VCaP (cell line): ENCODE measurements around the gene SUFU.
A peak's percentile ranks its signal among the peaks of the same experiment; 100 is the strongest.

ENCODE experiments used
- H3K27ac ChIP-seq: fragments of 450-650 bp; 2 replicates; pipeline ENCODE4 v1.5.1; 2017
- CTCF ChIP-seq: fragments of 450-650 bp; conservative IDR thresholded peaks from 2 replicates; pipeline ENCODE4 v1.5.1; 2017; ENCODE audit warnings: mild to moderate bottlenecking, moderate library complexity

SUFU gene

DNA sequence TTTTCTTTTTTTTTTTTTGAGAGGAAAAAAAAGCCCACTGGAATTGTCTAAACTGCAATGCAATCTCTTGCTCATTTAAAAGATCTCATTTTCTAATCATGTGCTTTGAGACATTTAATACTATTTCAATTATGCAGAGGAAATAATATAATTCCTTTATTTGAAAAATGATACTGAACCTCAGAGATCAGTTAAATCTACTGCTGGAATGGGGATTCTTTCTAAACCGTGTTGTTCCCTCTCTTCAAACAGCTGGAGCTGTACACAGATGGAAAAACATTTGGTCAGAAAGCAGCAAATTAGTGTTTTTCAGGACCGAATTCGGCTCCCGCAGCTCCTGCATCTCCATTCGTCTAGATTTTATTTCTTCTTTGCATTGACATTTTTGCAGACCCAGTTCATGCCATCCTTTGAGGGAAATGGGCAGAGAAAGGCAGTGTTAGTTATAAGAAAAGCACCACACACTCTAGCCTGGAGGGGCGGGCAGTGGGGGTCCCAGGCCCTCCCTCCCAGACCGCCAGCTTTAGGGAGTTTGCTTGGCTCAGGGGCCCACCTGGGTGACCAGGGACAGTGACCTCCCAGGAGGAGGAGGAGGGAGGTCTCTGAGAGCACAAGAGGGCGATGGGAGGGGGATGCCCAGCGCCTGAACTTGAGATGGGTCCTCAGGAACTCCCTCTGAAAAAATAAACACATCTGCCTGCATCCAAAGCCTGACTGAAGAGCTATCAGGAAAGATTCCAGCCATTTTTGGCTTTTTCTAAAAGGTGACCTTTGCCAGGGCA, 173.0 kb downstream of the SUFU start:
- no peak for TF ChIP-seq CTCF
- no peak overlapping the region for H3K27ac ChIP-seq

DNA sequence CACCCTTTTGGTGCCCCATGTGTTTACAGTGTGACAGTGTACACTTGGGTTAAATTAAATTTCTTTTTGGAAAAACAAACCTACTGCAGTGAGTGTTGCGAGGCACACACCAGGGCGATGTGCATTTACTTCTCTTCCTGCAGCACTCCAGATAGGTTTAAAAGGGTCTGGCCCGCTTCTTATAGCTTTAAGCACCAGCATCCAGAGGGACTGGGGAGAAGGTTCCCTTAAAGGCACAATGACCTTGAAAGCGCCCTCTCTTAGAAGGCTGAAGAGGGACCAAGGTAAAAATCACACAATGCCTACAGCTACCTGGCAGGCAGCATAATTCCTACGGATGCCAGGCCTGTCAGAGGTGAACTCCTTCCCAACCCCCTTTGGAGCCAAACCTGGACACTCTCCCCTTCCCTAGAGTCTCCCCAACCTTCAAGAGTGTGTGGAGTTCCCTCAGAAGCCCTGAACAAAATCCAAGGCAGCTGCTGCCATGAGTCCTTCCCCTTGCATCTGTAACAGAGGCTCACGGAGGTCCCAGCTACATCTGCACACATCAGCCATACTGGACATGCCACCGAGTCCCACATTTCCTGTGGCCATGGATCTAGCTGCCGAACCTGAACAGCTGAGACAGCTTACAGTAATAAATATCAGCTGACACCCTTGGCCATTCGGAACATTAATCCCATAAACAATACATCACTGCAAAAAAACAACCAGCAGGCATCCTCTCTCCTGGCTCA, 173.7 kb downstream of the SUFU start:
- H3K27ac ChIP-seq: no peak overlapping the region
- no peak for TF ChIP-seq CTCF

DNA sequence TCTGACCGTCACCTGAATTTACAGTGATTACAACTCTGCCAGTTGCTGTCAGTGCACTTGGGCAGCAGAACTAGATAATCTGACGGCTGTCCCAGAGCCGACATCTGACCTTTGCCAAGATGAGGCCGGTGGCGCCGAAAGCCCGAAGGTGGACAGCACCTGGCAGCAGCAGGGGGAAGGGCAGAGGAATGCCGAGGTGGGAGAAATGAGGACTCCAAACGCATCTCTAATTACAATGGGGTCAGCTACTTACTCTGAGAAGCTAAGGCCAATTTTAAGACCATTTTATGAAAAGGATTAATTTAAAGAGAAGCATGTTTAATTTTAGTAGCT, 174.3 kb downstream of the SUFU start:
- H3K27ac ChIP-seq: no peak overlapping the region
- no peak for TF ChIP-seq CTCF

- H3K27ac ChIP-seq: no peak overlapping the region
- TF ChIP-seq CTCF: peak; percentile 76
Measured at GRCh38 chr10:102678842-102679289, 175.1 kb downstream of the SUFU start.

DNA sequence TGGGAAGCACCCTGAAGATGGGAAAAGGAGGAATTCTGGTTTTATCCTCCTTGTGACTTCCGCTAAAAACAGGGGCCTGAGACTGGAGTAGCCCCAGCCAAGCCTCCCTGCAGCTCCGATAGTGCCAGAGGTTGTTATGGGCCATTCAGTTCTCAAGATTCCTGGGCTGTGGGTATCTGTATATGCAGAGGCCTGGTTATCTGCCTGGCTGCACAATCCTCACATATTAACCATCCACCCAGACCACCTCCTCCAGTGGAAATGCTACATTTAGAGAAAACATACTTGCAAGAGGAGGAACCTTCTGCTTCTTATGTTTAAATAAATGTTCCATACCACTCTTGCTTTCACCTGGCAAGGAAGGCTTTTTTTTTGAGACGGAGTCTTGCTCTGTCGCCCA, 175.8 kb downstream of the SUFU start:
- no peak for TF ChIP-seq CTCF
- H3K27ac ChIP-seq: no peak overlapping the region

- TF ChIP-seq CTCF: no peak
Measured at GRCh38 chr10:102681696-102682095, 177.9 kb downstream of the SUFU start.

GRCh38 chr10:102682416-102682815, 178.6 kb downstream of the SUFU start:
- TF ChIP-seq CTCF: no peak
- no peak overlapping the region for H3K27ac ChIP-seq

More at GRCh38 chr10:102681696-102682095, 177.9 kb downstream of the SUFU start:
- H3K27ac ChIP-seq: no peak overlapping the region
